DOHH2 (cell line): ENCODE results near the gene SPDYC.

ENCODE experiments used
- EZH2phosphoT487 ChIP-seq: fragments of 200-600 bp; sonication (generic); IDR thresholded peaks from 2 replicates; pipeline ENCODE4 v1.6.1; 2017; ENCODE audit warnings: borderline replicate concordance, mild to moderate bottlenecking, antibody characterized with exemption, low read length, moderate library complexity, mixed read lengths
- TF ChIP-seq, protein P1 (sequence below): fragments of 200-600 bp; sonication (generic); IDR thresholded peaks from one replicate; pipeline ENCODE4 v1.5.1; 2014; ENCODE audit warnings: antibody characterized with exemption, mild to moderate bottlenecking, low read depth, low read length; ENCODE audit not compliant: poor library complexity, severe bottlenecking

DNA sequence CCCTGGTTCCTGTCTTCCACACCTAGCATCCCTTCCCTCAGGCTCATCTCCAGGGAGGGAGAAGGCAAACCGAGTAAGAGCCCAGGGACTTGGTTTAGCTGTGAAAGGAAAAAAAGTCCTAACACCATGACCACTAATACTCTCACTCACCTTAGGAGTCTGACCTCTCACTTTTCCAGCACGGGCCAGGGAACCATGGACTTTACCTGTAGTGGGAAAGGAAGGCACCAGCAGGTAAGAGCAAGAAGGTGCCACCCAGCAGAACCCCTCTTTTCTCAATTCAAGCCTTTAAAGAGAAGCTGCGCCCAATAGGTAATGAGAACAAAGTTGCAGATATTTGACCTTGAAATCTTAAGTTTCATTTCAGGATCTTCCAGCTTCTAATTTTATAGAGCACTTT is 49.2 kb upstream of the SPDYC start:
- TF ChIP-seq, protein P1, sequence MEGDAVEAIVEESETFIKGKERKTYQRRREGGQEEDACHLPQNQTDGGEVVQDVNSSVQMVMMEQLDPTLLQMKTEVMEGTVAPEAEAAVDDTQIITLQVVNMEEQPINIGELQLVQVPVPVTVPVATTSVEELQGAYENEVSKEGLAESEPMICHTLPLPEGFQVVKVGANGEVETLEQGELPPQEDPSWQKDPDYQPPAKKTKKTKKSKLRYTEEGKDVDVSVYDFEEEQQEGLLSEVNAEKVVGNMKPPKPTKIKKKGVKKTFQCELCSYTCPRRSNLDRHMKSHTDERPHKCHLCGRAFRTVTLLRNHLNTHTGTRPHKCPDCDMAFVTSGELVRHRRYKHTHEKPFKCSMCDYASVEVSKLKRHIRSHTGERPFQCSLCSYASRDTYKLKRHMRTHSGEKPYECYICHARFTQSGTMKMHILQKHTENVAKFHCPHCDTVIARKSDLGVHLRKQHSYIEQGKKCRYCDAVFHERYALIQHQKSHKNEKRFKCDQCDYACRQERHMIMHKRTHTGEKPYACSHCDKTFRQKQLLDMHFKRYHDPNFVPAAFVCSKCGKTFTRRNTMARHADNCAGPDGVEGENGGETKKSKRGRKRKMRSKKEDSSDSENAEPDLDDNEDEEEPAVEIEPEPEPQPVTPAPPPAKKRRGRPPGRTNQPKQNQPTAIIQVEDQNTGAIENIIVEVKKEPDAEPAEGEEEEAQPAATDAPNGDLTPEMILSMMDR: no peak
- TF ChIP-seq EZH2phosphoT487: no peak
